NCI-H128 (cell line): ENCODE data around the gene RNPEPL1.
"Not testable (repeated sequence)": the region's sequence is repeated elsewhere in the genome, so short reads cannot be mapped to it uniquely, and the experiment has no call there.

Source experiments
- DNase-seq: peaks from one replicate; lab custom pipeline; 2025; ENCODE audit not compliant: unreplicated experiment; lab: John Stamatoyannopoulos, UW

The RNPEPL1 gene

DNA sequence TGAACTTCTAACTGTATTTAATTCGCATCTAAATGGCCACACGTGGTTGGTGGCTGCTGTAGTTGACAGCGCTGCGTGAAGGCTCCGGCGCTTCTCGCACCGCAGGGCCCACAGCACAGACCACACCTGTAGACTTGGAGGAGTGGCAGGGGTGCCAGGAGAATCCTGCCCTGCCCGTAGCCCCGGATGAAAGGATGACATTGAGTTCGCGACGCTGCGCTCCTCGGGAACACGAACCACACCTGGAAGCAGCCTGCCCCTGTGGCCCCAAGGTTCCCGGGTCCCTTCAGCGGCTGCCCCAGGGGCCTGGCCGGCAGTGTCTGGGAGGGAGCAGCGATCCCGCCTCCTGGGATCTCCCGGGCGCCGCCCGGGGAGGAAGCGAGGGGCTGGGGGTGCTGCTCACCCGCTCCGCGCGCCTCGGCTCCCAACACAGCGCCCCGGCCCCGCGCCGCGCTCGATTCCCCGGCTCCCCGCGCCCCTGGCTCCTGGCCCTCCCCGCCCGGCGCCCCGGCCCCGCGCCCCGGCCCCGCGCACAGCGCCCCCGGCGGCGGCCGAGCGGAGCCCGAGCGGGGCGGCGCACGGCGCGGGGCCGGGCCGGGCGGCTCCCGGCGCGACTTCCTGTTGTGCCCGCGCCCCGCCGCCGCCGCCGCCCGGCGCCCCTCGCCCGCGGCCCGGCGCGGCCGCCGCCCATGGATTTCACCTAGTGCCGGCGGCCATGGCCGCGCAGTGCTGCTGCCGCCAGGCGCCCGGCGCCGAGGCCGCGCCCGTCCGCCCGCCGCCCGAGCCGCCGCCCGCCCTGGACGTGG, at the start of gene RNPEPL1:
RNPEPL1 (plus strand) TSS at position 613 of the 806 bp plus-strand sequence; CDS start at position 716, 103 bp downstream.
- DNase-seq: no peak

GRCh38 chr2:240518981-240519380, 49.3 kb upstream of the RNPEPL1 start:
- no peak for DNase-seq

- DNase-seq: no peak
Measured at GRCh38 chr2:240519396-240520129, 48.7 kb upstream of the RNPEPL1 start.

DNA sequence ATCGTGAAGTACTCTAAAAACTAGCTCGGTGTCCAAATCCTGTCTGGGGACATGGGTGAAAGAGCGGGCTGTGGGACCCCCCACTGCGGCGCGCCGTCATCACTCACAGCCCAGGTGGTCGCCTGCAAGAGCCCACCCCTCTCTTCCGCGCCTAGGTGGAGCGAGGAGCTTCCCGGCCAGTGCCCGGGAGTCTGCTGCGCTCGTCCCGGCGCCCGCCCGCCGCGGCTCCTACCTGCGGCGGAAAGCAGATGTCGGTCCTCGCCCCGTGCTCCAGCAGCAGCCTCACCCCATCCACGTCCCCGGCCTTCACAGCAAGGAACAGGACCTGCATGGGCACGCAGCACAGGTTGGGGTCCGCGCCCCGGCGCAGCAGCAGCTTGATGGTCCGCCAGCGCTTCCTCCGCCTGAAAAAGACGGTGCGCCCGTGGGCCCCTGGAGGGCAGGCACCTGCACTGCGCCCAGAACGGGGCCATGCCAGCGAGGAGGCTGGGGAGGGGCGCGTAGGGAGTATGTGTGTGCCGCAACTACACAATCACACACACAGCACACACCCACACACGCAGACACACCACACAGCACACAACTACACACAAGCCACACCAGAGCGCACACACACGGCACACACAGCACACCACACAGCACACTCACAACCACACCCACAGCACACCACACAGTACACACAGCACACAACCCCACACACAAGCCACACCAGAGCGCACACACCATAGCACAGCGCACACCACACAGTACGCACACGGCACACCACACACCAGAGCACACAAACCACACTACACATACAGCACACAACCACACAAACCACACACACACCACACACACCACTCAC, 47.9 kb upstream of the RNPEPL1 start:
- DNase-seq: no peak

GRCh38 chr2:240520974-240521350, 47.3 kb upstream of the RNPEPL1 start:
- DNase-seq: no peak

DNA sequence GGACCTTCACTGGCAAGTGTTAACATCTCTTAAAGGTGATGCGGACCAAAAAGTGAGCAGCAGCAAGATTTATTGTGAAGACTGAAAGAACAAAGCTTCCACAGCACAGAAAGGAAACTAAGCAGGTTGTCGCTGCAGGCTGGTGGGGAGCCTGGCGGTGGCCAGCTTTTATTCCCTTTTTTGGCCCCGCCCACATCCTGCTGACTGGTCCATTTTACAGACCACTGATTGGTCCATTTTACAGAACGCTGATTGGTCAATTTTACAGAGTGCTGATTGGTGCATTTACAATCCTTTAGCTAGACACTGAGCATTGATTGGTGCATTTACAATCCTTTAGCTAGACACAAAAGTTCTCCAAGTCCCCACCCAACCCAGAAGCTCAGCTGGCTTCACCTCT, 46.4 kb upstream of the RNPEPL1 start:
- DNase-seq: not testable (repeated sequence)

- no peak for DNase-seq
Measured at GRCh38 chr2:240522406-240522805, 45.9 kb upstream of the RNPEPL1 start.

- no peak for DNase-seq
Measured at GRCh38 chr2:240523451-240524281, 44.6 kb upstream of the RNPEPL1 start.

- no peak for DNase-seq
Measured at GRCh38 chr2:240524963-240525718, 43.1 kb upstream of the RNPEPL1 start.

GRCh38 chr2:240525802-240526201, 42.5 kb upstream of the RNPEPL1 start:
- no peak for DNase-seq

DNA sequence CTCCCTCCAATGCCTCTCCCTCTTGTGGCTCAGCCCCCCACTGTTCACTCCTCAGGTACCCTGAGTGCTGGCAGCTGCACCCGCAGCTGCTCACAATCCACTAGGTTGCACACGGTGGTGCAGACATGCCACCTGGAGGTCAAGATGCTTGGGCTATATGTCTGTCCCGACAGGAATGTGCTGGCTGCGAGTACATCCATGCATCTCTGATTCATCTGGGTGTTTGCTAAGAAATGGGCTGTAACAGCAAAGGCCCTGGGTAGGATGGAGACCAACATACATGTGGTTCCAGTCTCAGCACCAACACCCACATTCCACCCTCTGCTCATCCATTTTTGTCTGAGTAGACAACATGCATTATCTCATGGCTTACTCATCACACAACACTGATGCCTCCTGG, 41.8 kb upstream of the RNPEPL1 start:
- DNase-seq: no peak

DNA sequence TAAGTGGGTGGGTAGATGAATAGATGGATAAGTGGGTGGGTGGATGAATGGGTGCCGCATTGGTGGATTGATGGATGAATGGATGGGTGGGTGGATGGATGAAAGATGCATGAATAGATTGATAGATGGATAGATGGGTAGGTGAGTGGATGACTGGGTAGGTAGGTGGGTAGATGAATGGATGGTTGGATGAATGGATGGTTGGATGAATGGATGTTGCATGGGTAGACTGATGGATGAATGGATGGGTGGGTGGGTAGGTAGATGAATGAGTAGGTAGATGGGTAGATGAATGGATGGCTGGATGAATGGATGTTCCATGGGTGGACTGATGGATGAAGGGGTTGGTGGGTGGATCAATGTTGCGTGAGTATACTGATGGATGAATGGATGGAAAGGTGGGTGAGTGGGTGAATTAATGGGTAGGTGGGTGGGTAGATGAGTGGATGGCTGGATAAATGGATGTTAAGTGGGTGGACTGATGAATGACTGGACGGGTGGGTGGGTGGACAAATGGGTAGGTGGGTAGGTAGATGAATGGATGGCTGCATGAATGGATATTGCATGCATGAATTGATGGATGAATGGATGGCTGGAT, 41.0 kb upstream of the RNPEPL1 start:
- no peak for DNase-seq

- no peak for DNase-seq
Measured at GRCh38 chr2:240528406-240529040, 39.8 kb upstream of the RNPEPL1 start.

DNA sequence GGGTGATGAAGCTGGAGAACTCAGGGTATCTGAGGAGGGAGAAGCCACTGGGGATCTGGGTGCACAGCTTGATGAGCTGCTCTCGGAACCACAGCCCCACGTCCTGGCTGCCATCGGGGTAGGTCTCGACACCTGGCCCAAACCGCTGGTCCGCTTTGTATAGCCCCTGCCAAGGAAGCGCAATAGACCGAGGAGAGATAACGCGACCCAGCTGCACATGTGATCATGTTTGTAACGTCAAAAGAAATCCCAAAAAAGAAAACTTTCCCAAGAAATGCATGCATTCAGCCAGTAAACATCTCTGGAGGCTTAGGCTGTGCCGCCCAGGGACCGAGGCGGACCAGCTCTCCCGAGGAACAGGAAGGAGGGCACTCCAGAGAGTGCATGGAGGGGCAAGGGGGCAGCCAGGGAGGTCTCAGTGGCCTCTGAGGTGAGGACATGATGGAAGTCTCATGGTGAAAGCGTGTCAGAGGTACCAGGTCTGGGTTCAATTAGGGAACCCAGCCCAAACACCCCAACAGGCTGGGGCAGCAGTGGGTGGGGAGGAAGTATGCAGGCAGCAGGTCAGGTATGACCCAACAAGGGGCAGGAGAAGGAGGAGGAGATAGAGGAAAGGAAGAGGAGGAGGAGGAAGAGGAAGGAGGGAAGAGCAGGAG, 38.8 kb upstream of the RNPEPL1 start:
- no peak for DNase-seq

- no peak for DNase-seq
Measured at GRCh38 chr2:240530181-240530580, 38.1 kb upstream of the RNPEPL1 start.

DNA sequence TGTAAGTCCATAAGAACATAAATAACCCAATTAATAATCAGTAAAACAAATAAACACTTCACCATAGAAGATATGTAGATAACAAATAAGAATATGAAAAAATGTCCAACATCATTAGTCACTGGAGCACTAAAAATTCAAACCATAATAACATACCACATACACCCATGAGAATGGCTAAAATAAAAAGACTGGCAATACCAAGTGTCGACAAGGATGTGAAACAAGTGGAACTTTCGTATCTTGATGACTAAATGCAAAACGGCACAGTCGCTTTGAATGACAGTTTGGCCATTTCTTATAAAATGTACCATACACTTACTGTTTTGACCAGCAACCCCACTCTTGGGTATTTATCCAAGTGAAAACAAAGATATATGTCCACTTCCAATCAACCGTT, 37.2 kb upstream of the RNPEPL1 start:
- no peak for DNase-seq

DNA sequence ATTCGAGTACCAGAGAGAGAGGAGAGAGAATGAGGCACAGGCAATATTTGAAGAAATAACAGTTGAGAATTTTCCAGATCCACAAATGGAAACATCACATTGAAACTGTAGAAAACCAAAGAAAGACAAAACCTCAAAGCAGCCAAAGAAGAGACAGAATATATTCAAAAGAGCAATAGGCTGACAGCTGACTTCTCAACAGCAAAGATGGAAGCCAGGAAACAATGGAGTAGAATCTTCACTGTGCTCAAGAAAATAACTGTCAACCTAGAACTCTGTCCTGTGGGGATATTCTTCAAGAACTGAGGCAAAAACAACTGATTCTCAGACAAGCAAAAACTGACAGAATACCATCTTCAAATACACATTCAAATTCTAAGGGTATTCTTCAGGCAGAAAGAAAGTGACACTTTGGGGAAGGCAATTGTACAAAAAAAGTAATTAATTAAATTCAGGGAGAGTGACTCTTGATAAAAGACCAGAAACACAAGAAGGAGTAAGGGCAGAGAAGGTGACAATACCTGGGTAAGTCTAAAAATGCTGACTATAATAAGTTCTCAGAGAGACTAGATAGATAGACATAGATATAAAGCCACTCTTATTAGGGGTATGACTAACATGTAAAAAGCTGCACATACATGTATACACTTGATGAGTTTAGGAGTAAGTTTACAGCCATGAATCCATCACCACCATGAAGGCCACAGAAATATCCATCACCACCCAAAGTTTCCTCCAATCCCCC, 36.1 kb upstream of the RNPEPL1 start:
- no peak for DNase-seq
